ENCODE measurements around the gene ANKK1.
A peak's percentile ranks its signal among the peaks of the same experiment; 100 is the strongest.

ANKK1 gene

GRCh38 chr11:113448316-113448677 lies 60.7 kb downstream of the ANKK1 start:
- H3K4me3 ChIP-seq (ENCODE audit: low read length), result no peak overlapping the region
- TF ChIP-seq CTCF (IDR thresholded peaks at IDR 0.05; ENCODE audit: insufficient read depth, low read depth, low read length, missing control alignments), result no peak
- peak; percentile 69 for DNase-seq (ENCODE audit: low read depth)

DNA sequence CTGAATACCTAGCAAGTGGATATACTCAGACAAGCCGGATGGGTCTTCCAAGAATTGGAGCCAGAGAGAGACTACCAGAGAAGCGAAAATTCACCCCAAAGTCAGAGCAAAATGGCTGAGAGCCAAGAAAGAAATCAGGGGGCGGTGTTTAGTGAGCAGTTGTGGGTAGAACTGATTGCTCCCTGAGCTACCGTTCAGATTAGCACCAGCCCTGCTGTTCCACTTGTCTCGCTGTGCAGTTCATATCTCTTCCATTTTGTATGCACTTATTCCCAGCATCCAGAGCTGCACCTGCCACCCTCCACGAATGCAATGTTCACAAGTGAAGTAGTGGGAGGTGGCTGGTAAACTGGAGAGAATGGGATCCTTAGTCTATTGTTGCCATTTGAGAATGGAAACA lies 62.2 kb downstream of the ANKK1 start:
- no peak for DNase-seq (ENCODE audit: low read depth)
- TF ChIP-seq CTCF (IDR thresholded peaks at IDR 0.05; ENCODE audit: insufficient read depth, low read depth, low read length, missing control alignments), result no peak
- H3K4me3 ChIP-seq (ENCODE audit: low read length), result no peak overlapping the region

All from epithelial cell of esophagus (primary cell).